ENCODE results near the gene GORASP1.
A peak's percentile ranks its signal among the peaks of the same experiment; 100 is the strongest.

Gene GORASP1

GRCh38 chr3:39107388-39108199 lies at the start of gene GORASP1, which contains the start of gene TTC21A:
Gene GORASP1, minus strand, starts transcription at chr3:39107627. Its CDS starts 86 bp downstream, at chr3:39107541.
Gene TTC21A, plus strand, starts transcription at chr3:39107680. Its CDS starts 158 bp downstream, at chr3:39107838.
- DNase-seq, result peak; percentile 48 to 50

- DNase-seq, result no peak
These were observed 49.0 kb upstream of the GORASP1 start for GRCh38 chr3:39156421-39156820.

GRCh38 chr3:39154280-39155021 lies 47.0 kb upstream of the GORASP1 start:
- DNase-seq, result no peak

- no peak for DNase-seq
These were observed 46.5 kb upstream of the GORASP1 start for GRCh38 chr3:39153977-39154279.

- DNase-seq, result peak; percentile 55 to 62
These were observed 43.6 kb upstream of the GORASP1 start for GRCh38 chr3:39150803-39151631.

- DNase-seq, result no peak
These were observed 42.8 kb upstream of the GORASP1 start for GRCh38 chr3:39150148-39150802.

GRCh38 chr3:39149498-39150147 lies 42.2 kb upstream of the GORASP1 start:
- no peak for DNase-seq

- no peak for DNase-seq
These were observed 41.6 kb upstream of the GORASP1 start for GRCh38 chr3:39149059-39149455.

GRCh38 chr3:39148435-39149058 lies 41.1 kb upstream of the GORASP1 start:
- DNase-seq, result no peak

- DNase-seq, result no peak
These were observed 40.4 kb upstream of the GORASP1 start for GRCh38 chr3:39147711-39148434.

- peak; percentile 71 to 77 for DNase-seq
These were observed 39.5 kb upstream of the GORASP1 start for GRCh38 chr3:39146611-39147591.

GRCh38 chr3:39146083-39146501 lies 38.7 kb upstream of the GORASP1 start:
- DNase-seq, result no peak

GRCh38 chr3:39144748-39145380 lies 37.4 kb upstream of the GORASP1 start:
- DNase-seq, result no peak

GRCh38 chr3:39144095-39144747 lies 36.8 kb upstream of the GORASP1 start:
- no peak for DNase-seq

GRCh38 chr3:39143051-39143885 lies 35.8 kb upstream of the GORASP1 start:
- no peak for DNase-seq

- DNase-seq, result no peak
These were observed 34.6 kb upstream of the GORASP1 start for GRCh38 chr3:39142067-39142466.

GRCh38 chr3:39141171-39141995 lies 34.0 kb upstream of the GORASP1 start:
- DNase-seq, result no peak

Data from activated CD4-positive, alpha-beta T cell treated with anti-CD3 and anti-CD28 coated beads, Interleukin-2, amount 50 U/mL, for 4 hours (primary cell).